ENCODE results near the gene RAB31.

DNA sequence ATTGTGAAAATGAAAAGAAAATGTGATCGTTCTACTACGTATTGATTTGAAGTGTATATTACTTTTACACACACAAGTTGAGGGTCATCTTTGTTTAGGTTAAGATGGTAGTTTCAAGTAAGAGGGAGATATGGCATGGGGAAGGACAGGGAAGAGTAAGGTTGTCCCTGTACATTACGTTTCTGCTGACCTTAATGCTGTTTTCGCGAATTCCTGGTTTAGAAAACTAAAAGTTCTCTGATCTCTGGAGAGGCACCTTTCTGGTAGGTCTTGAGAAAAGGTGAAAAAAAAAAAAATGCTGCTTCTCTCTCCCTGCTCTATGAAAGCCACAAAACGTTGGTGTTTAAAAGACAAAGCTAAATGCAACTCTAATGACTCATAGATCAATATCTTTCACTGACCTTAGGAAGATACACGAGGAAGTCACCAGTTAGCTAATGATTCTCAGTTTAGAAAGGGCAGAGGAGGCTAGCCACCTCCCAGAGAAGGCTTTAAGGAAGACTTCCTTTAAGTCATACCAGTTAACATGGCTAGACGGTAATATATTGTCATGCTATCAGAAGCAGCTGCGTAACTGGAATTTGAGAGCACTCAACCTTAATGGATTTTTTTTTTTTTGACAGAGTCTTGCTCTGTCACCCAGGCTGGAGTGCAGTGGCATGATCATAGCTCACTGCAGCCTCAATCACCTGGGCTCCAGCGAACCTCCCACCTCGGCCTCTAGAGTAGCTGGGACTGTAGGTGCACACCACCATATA, 190.9 kb downstream of the RAB31 start:
- TF ChIP-seq POLR2AphosphoS5 (IDR thresholded peaks at IDR 0.05; ENCODE audit: borderline replicate concordance, low read depth, low read length) = no peak
- no peak for TF ChIP-seq EZH2 (IDR thresholded peaks at IDR 0.05)
- TF ChIP-seq FOXP2 (optimal IDR thresholded peaks at IDR 0.05; ENCODE audit: control extremely low read depth, extremely low read length, insufficient read depth) = no peak
